Kidney (tissue), 14 donors: ENCODE data around the gene KIAA0513. TPM values are rescaled to one million over a fixed set of nuclear protein-coding genes. Genes with fewer than 3 reads are reported as not detected.
A peak's percentile ranks its signal among the peaks of the same experiment; 100 is the strongest.

Source experiments
- DNase-seq, 5 donors: peaks; one replicate each; pipeline ENCODE4 v3.0.0-alpha.2; 2013 to 2020
- FAIRE-seq: peaks from 2 replicates; lab custom pipeline; 2012; peaks lifted over from hg19 to GRCh38; lab: Jason Lieb, UNC
- H3K27ac ChIP-seq, 2 donors: one replicate each; pipeline ENCODE4 v1.7.0; 2013; ENCODE audit warnings: low read depth in 2 of 2, low read length in 2 of 2, inconsistent platforms in 1 of 2
- H3K27me3 ChIP-seq: one replicate; pipeline ENCODE4 v1.7.1; 2013; ENCODE audit warnings: low read length, inconsistent platforms; ENCODE audit not compliant: control insufficient read depth, insufficient read depth
- H3K36me3 ChIP-seq, 3 donors: one replicate each; pipeline versions ENCODE4 v1.7.0 to v1.7.1; 2013; ENCODE audit warnings: low read length in 3 of 3, control low read depth in 1 of 3, inconsistent platforms in 1 of 3; ENCODE audit not compliant: insufficient read depth in 3 of 3, control insufficient read depth in 2 of 3
- H3K4me1 ChIP-seq, 3 donors: one replicate each; pipeline versions ENCODE4 v1.7.0 to v1.7.1; 2013; ENCODE audit warnings: low read length in 3 of 3, inconsistent platforms in 1 of 3, low read depth in 1 of 3; ENCODE audit not compliant: control insufficient read depth in 2 of 3, insufficient read depth in 2 of 3
- H3K4me3 ChIP-seq, 3 donors: one replicate each; pipeline versions ENCODE4 v1.7.0 to v1.8.1; 2013; ENCODE audit warnings: low read length in 3 of 3, control low read depth in 1 of 3, inconsistent platforms in 1 of 3
- H3K9ac ChIP-seq, 3 donors: one replicate each; pipeline versions ENCODE4 v1.7.0 to v1.7.1; 2013; ENCODE audit warnings: low read length in 3 of 3, control low read depth in 1 of 3, inconsistent platforms in 1 of 3
- H3K9me3 ChIP-seq, 3 donors: one replicate each; pipeline versions ENCODE4 v1.7.0 to v1.7.1; 2013; ENCODE audit warnings: low read length in 3 of 3, control low read depth in 1 of 3, inconsistent platforms in 1 of 3; ENCODE audit not compliant: control insufficient read depth in 2 of 3, insufficient read depth in 1 of 3
- intact Hi-C: fragments of 100-400 bp; cut with DNase I; formaldehyde crosslinking; loops from one replicate; pipeline ENCODE4 v1.11.1; 2022
- polyA plus RNA-seq: library from polyadenylated mRNA; stranded (reverse); fragments of 350-450 nt; fragmentation: Illumina TruSeq; extraction: RNeasy Lipid Tissue Mini Kit (QIAGEN cat#74804); gene quantifications from one replicate; pipeline ENCODE4 v1.2.3, GENCODE V29; 2014; ENCODE audit warnings: low read depth, low replicate concordance; ENCODE audit not compliant: insufficient read depth
- total RNA-seq: library from RNA; stranded (reverse); fragmentation: NEBNext Ultra II Directional; extraction: Animal tissue kit (Norgen Biotek cat#: 25700); gene quantifications from one replicate; pipeline ENCODE4 v1.2.1, GENCODE V29; 2021
- TF ChIP-seq, protein P1 (sequence below): IDR thresholded peaks from 3 replicates; pipeline ENCODE4 v1.5.1; 2012; ENCODE audit warnings: mild to moderate bottlenecking, moderate library complexity, borderline replicate concordance; ENCODE audit not compliant: insufficient read depth; ENCODE audit errors: extremely low read depth
- donor health status: control.
- donor health status: control.
- donor health status: control.
- donor health status: control.
- donor health status: control.
- donor health status: DM: yes; HTN: yes; CAD: no.
- donor health status: Normal renal cell carcinoma (clear cell type).

The KIAA0513 gene
- total and polyA plus RNA-seq, 2 donors from 2014 or later = 2.6 to 19.2 TPM

DNA sequence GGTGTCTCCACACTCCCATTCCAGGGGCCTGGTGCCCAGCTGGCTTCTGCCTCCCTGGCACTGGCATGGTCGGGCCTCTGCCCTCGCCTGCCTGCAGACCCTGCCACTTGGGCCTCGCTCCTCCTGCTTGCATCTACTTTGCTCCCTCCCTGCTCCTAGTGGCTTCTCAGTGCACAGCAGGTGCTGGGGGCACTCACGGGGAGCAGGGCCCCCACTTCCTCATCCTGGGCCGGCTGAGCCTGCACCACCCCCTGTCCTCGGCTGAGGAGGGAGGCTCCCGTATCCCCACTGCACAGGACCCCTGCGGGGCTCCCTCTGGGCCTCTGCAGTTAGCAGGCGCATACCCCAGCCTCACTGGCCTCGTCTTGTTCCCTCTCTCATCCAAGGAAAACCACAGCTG lies 49.4 kb downstream of the KIAA0513 start:
- no peak overlapping the region for H3K9ac ChIP-seq
- DNase-seq (no peak), FAIRE-seq (no peak)
- no peaks in the 10 kb centered on the region for H3K27me3 ChIP-seq
- peaks cover 0 to 7% (median 3%) of the 10 kb centered on the region in 3 donors for H3K36me3 ChIP-seq
- no peak overlapping the region for H3K4me3 ChIP-seq
- H3K9me3 ChIP-seq = no peaks in the 10 kb centered on the region
- TF ChIP-seq, protein P1, sequence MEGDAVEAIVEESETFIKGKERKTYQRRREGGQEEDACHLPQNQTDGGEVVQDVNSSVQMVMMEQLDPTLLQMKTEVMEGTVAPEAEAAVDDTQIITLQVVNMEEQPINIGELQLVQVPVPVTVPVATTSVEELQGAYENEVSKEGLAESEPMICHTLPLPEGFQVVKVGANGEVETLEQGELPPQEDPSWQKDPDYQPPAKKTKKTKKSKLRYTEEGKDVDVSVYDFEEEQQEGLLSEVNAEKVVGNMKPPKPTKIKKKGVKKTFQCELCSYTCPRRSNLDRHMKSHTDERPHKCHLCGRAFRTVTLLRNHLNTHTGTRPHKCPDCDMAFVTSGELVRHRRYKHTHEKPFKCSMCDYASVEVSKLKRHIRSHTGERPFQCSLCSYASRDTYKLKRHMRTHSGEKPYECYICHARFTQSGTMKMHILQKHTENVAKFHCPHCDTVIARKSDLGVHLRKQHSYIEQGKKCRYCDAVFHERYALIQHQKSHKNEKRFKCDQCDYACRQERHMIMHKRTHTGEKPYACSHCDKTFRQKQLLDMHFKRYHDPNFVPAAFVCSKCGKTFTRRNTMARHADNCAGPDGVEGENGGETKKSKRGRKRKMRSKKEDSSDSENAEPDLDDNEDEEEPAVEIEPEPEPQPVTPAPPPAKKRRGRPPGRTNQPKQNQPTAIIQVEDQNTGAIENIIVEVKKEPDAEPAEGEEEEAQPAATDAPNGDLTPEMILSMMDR = no peak
- H3K27ac ChIP-seq = no peak overlapping the region
- H3K4me1 ChIP-seq = no peaks in the 10 kb centered on the region
- intact Hi-C loops = no loop called here

DNA sequence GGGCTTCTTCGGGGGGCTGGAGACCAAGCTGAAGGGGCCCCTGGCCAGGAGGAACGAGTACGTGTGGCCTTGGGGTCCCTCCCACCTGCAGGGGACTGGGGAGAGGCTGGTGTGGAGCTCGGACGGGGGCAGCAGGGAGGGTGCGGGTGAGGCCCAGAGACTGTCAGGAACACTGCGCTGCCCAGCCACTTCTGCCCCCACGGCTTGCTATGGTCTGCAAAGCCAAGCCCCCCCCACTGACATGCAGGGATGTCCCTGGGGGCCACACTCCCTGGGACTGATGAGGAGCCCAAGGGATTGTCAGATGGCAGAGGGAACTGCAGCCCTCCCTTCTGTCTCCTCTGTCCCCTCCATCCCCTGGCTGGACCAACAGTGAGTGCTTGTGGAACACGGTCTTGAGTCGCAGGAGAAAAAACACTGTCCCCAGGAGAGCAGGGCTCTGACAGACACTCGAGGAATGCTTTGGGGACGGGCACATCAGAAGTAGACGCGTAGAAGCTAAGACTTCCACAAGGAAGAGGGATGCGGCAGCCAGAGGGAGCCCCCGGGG lies 50.1 kb downstream of the KIAA0513 start:
- Histone ChIP-seq H3K27ac (no peak overlapping the region), H3K4me1 (no peaks in the 10 kb centered on the region), H3K9me3 (no peaks in the 10 kb centered on the region), H3K4me3 (no peak overlapping the region), H3K9ac (no peak overlapping the region), H3K36me3 (peaks cover 0 to 7% (median 3%) of the 10 kb centered on the region in 3 donors), H3K27me3 (no peaks in the 10 kb centered on the region)
- TF ChIP-seq, protein P1 = no peak
- intact Hi-C loops = no loop called here
- peak in 1 of 5 donors; percentile 62 for DNase-seq
- FAIRE-seq = no peak

DNA sequence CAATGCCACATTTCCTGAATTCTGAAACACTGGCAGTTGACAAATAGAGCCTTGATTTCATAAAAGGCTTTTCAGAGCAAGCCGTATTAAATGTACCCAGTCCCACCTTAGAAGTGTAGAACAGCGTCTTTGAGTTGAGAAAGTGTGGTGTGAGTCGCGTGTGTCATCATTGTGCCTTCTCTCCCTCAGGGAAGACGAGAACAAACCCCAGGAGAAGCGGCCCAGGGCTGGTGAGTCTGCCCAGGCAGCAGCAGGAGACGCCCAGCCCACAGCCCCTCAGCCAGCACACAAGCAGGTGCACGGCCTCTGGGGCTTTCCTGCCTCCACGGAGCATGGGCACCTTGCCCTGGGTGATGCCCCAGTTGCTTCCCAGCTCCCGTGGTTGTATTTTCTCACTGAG lies 50.6 kb downstream of the KIAA0513 start:
- no peak overlapping the region for H3K27ac ChIP-seq
- no peaks in the 10 kb centered on the region for H3K9me3 ChIP-seq
- no peak overlapping the region for H3K9ac ChIP-seq
- intact Hi-C loops = no loop called here
- H3K27me3 ChIP-seq = no peaks in the 10 kb centered on the region
- peak in 1 of 5 donors; percentile 47 for DNase-seq
- peaks cover 0 to 6% (median 3%) of the 10 kb centered on the region in 3 donors for H3K36me3 ChIP-seq
- no peak overlapping the region for H3K4me3 ChIP-seq
- FAIRE-seq = no peak
- TF ChIP-seq, protein P1 = no peak
- H3K4me1 ChIP-seq = no peaks in the 10 kb centered on the region

DNA sequence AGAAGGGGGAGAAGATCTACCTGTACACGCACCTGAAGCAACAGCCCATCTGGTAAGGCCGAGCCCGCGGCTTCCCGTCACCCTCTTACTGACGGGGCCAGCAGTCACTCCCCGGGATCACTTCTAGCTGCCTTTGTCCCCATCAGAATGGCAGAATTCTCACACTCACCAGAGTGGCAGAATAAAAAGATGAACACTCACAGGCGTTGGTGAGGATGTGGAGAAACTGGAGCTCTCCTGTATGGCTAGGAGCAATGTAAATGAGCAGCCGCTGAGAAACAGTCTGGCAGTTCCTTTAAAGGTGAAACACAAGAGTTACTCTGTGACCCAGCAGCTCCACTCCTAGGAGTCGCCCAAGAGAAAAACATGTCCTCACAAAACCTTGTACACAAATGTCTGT lies 51.4 kb downstream of the KIAA0513 start:
- TF ChIP-seq, protein P1 = no peak

More for the DNA sequence above, 51.4 kb downstream of the KIAA0513 start:
- no peaks in the 10 kb centered on the region for H3K4me1 ChIP-seq
- peaks cover 0 to 4% (median 3%) of the 10 kb centered on the region in 3 donors for H3K36me3 ChIP-seq
- H3K4me3 ChIP-seq = no peak overlapping the region
- intact Hi-C loops = no loop called here
- H3K9me3 ChIP-seq = no peaks in the 10 kb centered on the region
- H3K27ac ChIP-seq = no peak overlapping the region
- FAIRE-seq (no peak), DNase-seq (no peak)
- H3K9ac ChIP-seq = no peak overlapping the region
- H3K27me3 ChIP-seq = no peaks in the 10 kb centered on the region
